NCI-H128 (cell line): ENCODE data around the gene L1CAM.

Source experiments
- DNase-seq: peaks from one replicate; lab custom pipeline; 2025; ENCODE audit not compliant: unreplicated experiment; lab: John Stamatoyannopoulos, UW

L1CAM gene

DNA sequence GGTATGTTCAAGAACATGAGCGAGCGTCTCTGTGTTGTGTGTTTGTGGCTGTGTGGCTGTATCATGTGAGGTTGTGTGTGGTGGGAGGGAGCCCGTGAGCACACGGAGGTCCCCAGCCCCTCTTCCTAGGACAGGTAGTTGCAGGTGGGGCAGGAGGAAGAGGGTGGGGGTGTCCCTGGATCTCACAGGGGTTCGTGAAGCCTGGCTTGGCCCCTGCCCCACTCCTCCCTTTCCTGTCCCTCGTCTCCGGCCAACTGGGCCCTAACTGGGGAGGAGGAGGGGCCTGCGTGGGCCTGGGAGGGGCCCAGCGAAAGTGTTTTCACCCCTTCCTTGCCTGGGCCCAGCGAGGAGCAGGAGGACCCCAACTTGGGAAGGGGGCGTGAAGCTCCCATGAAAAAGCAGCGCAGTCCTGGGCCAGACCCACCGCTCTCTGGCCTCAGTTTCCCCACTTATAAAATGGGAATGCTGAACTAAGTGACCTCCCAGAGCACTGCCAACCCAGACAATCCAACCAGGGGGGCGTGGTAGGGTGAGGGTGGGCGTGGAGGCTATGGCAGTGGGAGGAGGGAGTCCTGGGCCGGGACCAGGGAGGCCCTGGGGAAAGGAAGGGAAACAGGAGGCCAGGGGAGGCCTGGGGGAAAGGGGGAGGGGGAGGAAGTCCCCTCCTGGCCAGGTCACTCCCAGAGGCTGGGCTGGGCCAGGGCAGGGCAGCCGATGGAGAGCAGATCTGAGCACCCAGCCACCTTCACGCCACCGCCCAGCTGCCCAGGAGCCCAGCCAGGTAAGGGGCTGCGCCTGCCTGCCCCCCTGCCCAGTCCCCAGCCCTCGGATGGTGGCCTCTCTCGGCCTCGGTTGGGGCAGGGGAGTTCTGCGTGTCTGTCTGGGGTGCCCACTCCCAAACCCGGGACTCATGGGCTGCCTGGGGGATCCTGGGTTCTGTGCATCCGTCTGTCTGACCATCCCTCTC, 18.3 kb upstream of the L1CAM start, which contains the start of gene AVPR2:
AVPR2 (plus strand) TSS at position 683 of the 967 bp plus-strand sequence. CDS start 473 bp downstream, outside the sequence.
- DNase-seq = no peak

DNA sequence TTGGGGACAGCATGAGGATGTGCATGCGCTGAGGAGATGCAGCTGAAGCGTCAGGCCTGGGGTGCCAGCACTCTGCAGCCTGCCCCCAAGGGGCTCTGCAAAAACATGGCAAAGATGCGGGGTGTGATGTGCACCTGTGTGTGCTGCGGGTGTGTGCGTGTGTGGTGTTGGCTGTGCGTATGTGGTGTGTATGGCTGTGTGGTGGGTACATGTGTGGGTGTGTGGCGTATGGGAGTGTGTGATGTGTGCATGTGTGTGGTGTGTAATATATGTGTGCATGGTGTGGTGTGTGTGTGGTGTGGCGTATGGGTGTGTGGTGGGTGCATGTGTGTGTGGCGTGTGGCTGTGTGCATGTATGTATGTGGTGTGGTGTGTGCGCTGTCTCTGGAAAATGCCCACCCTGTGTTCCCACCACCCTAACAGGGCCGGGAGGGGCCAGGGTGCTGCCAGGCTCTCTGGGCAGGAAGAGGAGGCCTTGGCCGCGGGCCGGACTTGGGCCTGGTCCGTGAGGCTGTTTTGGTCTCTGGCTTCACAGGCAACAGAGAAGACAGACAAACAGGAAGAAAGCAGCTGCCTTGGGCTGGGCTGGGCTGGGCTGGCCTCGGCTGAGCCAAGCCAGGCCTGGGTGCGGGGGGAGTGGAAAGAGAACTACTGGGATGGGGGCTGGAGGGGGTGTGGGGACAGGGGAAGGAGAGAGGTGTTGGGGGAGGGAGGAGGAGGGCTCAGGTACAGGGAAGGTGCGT, 17.4 kb upstream of the L1CAM start:
- DNase-seq = no peak

DNA sequence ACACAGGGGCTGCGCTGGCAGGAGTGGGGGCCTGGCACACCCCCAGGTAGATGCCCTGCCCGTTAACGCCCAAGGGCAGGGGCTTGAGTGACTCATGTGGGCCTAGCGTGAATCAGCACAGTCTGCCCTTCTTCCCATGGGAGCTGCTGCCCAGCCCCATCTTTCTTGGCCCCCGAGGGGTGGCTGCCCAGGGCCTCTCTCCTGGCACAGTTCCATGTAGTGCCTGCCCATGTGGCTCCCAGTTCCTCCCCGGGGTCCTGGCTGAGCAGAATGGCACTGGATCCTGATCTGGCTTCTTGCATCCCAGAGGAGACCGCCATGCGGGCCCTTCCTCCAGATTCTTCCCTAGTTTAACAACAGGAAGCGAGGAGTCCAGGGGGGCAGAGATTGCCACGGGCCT, 16.4 kb upstream of the L1CAM start:
- DNase-seq = no peak

DNA sequence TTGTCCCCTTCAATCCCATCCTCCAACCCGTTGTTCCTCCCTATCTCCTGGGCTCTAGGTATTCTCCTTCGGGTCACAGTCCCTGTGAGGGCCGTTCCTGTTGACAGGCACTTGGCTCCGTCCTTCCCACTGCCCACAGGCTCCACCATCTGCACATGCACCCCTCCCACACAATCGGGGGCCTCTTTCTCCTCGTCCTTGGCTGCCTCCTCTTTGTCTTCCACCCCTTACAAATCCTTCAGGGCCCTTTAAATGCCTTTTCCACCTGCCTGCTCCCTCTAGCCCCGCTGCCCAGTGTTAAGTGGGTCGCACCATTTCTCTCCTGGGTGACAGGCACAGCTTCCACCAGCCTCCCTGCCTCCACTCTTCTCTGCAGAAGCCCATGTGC, 15.8 kb upstream of the L1CAM start:
- no peak for DNase-seq

DNA sequence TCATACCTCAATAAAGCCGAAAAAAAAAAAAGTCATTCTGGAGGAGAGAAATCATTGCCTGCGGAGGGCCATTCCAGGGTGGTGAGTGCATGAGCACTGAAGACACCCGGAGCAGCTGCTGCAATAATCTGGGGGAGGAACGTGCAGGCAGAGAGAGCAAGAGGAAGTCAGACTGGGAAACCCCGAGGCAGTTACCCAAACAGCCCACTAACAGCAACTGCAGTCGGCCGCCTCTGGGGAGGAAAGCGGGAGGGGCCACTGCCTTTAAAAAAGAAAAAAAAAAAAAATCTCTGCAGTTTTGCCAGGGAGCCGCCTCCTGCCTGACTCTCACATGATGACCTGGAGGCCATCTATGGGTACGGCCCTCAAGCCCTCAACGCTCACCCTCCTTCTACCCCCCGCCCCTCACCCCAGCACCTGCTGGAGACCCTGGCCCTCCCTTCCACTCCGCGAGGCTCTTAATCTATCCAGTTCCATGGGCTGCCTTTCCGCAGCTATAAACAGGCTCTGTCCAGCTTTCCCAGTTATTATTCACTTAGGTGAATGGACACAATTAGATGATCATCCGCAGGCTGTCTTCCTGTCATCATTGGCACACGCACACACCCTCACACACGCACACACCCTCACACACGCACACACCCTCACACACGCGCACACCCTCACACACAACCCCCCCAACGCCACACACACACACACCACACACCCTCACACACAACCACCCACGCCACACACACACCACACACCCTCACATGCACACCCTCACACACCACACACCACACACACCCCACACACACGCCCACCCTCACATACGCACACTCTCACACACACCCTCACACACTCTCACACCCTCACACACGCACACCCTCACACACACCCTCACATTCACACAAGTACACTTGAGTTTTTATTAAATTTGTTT, 15.1 kb upstream of the L1CAM start:
- DNase-seq = no peak

DNA sequence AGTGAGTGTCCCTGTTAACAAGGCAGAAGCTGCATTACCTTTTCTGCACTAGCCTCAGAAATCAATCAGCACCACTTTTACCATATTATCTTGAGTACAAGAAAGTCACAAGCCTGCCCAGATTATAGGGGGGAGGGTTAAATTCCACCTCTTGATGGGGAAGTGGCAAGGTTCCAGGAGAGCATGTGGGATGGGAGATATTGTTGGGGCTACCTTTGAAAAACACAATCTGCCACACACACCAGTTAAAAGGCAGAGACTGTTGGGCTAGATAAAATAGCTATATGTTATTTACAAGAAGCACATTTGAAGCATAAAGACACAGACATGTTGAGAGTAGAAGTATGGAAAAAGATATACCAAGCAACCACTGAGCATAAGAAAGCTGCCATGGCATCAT, 11.9 kb upstream of the L1CAM start:
- no peak for DNase-seq

DNA sequence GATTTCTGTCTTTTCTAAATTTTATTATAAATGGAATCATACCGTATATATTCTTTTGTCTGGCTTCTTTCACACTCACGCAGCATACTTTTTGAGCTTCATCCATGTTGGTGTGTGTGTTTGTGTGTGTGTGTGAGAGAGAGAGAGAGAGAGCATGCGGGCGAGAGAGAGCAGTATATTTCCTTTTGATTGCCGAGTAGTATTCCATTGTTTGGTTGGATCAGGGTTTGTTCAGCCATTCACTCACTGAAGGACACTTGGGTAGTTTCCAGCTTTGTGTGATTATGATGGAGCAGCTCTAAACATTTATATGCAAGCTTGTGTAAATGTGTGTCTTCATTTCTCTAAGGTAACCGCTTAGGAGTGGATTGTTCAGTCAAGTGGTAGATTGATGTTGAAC, 3.1 kb upstream of the L1CAM start:
- DNase-seq = no peak

DNA sequence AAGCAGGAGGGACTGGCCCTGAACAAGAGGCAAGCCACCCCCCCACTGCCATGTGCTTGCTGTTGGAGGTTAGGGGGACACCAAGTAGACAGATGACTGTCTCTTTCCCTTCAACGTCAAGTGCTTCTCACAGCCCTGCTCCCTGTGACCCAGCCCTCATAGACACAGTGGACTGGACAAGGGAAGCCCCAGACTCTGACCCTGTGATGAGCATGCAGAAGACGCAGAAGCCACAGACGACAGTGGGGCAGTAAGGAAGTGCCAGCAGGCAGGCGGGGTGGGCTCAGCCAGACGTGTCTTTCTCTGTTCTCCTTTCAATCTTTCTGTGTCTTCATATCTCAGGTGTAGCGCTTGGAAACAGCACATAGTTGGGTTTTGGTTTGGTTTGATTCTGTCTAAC, 2.4 kb upstream of the L1CAM start:
- DNase-seq = no peak

DNA sequence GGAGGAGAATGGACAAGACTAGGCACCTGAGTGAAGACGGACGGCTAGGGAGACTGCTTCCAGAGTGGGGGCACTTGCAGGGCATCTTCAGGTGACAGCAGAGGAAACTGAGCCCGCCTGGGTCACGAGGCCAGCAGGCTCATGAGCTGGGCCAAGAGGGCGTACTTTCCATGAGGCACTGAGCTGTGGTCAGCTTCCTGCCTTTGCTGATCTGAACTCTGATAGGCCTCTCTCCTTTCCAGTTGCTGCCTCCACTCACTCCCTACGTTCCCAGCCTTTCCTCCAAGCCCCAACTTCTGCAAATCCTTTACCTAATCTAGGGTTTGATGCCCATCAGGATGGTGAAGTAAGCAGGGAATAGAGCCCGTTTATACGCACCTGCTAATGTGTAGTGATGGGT, 1.4 kb upstream of the L1CAM start:
- DNase-seq = no peak

DNA sequence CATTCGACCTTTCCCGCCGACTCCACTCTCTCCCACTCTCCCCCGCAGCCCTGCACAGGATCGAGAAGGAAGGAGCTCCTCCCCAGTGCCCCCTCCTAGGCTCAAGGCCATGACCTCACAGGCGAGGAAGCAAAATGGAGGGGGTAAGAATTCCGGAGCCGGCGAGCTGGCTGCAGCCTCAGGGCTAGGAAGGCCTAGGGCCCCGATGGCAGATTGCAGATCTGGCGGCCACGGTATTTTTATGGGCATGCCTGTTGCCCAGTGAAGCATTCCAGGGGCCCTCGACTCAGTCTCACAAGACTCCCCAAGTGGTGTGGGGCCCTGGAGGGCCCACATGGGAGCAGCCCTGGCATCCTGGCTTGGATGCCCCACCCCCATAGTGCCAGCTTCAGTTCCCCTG, 942 bp upstream of the L1CAM start:
- no peak for DNase-seq

DNA sequence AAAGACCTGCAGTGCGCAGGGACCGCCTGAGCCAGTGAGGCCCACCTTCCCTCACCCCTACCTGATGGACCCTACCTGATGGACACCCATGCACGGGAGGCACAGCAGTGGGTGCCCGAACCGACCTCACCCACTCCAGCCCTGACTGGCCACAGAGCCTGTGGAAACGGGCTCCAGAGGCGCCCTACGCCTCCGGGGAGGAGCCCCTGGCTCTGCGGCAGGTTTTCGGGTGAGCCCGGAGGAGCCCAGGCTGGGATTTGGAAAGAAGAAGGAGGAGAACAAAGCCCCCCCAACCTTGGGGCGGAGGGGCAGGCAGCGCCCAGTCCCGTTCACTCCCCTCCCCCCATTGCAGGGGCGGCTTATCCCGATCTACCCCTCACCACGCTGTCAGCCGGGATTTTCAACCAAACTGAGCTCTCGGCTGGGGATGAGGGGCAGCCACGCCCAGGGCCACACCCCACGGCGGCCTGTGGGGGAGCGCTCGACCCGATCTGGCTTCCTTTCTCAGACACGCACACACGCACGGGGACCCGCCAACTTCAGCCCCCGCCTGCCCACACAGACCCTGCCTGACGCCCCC, 675 bp downstream of the L1CAM start:
- DNase-seq = no peak

DNA sequence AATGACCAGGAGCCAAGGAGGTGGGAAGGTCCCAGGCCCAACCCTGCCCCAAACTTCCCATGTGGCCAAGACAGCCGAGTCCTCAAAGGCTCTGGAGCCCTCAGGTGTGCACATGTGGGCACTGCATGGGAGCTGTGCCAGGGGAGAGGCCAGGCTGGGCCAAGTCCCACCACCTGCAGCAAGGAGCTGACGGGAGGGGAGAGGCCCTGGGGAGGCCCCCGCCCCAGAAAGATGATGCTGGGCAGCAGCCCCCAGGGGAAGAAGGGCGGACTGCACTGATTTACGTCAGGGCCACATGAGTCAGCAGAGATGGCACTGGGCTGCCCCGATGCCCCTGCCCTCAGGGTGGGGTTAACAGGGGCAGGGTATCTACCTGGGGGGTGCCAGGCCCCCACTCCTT, 1.4 kb downstream of the L1CAM start:
- DNase-seq = no peak

DNA sequence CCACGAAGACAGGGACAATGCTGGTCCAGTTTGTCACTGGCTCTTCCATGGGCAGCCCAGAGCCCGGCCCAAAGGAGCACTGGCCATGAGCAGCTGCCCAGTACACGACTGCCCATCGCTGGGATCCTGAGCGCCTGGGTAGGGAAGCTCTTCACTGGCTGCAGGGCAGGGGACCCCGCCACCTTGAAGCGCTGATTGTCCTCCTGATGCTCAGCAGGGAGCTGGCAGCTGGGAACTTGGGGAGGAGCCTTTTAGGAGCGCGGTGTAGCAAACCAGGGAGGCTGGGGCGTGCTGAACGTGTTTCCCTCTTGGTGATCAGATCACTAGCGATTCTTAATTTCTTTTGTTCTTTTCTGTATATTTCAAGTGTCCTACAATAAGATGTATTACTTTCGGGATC, 1.8 kb downstream of the L1CAM start:
- no peak for DNase-seq

DNA sequence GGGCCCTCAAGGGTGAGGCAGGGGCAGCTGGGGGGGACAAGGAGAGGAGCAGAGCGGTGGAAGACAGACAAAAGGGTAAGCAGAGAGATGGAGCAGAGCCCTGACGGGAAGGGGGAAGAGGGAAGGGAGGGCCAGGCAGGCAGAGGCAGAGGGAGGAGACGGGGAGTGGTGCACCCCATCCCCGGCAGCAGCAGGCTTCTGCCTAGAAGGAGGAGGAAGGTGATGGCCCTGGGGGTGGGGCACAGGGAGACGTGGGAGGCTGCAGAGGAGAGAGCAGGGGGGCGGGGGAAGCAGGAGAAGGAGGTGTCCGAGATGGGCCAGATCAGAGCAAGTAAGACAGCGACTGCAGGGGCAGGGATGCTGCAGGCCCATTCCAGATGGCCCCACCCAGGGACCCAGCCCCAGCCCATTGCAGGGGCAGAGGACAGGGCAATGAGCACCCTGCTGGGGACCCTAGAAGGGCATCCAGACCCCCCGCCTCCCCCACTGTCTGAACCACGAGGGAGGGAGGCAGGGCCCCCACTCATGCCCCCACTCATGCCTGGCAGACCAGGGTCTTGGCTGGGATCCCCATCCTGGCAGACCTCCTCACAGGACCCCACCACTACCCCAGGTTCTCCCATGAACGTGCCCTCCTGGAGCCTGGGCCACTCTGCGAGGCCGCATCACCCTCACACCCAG, 2.7 kb downstream of the L1CAM start:
- no peak for DNase-seq

DNA sequence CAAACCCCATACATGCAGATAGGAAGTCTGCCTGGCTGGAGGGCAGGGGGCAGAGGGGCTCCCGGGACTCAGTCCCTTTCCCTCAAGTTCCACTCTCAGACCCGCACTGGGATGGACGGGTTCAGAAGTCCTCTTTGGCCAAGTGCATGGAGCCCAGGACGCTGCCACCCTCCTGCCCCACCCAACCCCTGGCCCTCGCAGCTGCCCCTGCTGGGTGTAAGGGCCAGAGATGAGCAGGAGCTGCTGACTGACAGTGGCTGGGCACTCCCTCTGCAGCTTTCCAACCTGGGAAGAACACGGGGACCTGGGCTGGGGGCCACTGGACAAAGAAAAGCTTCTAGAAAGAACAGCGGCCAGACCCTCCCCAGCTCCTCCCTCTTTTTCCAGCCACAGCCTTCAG, 3.4 kb downstream of the L1CAM start:
- no peak for DNase-seq

DNA sequence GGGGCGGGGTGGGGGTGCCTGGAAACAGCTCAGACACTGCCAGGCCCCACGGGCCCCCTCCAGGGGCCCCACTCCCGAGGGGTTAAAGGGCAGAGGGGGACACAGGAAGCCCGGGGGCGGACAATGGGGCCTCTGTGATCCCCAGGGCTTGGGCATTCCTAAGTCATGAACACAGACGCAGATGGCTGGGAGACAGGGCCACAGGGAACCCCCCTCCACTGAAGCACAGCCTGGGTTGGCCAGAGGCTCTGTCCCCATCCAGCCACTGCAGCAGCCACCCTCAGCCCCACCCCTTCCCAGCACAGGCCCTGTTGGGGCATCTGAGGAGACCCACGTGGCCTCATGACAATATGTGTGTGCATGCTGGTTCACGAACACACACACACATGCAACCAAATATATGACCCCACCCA, 3.9 kb downstream of the L1CAM start:
- no peak for DNase-seq

DNA sequence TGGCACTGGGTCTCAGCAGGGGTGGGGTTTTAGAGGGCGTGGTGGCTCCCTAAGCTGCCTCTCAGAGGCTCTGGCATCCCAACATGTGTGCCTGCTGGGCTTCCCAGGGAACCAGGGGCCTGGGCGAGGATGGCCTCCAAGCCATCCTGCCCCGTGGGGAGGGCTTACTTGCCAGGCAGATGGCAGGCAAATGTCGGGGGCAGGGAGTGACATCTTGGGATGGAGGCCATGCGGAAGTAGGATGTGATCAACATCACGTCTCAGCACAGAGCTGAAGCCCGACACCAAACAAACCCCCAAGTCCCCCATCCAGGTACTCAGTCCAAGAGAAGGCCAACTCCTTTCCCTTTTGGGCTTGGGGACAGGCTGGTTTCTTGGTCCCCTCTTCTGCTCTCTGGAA, 4.7 kb downstream of the L1CAM start:
- no peak for DNase-seq

DNA sequence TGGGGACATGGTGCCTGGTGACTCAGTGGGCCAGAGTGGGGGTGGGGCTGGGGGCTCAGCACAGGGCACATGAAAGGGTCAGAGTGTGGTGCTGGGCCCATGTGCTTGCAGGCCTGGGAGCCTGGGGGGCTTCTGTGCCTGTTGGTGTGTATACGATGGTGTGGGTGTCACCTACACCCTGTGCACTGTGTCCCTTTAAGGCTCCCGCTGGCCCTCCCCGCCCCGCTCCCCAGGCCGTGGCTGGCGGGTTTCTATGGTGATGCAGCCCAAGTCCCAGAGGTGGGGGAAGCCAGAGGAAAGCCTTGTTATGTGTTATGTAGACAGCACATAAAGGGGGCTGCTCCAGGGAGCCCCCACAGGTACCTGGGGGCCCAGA, 5.5 kb downstream of the L1CAM start:
- no peak for DNase-seq

DNA sequence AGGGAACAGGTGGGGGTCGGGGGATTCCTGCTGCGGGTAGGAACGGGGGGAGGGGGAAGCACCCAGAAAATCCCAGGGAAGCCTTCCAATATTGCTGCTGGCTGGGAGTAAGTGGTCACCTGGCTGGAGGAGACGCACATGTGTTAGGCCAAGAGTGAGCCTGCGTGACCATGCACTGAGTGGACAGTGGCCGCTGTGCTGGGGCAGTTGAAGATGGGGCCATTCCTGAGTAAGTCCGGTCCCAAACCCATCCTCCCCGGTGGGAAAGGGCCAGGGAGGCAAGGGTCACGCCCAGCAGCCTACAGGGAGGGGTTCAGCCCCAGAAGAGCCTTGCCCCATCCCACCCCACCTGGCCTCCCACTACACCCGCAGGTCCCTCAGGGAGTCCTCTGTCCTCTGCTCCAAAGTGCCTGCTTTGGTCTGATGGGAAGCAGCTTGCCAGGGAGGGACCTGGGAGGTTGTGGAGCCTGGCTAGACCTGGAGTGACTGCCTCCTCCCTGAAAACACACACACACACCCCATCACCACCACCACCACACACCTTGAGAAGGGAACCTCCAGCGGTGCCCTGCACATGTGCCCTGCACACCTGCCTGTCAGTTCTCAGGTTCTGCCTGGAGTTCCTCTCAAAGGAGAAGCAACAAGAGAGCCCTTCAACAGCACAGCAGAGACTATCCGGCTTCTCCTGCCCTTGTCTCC, 6.1 kb downstream of the L1CAM start:
- no peak for DNase-seq
